ENCODE data around the gene ZNF287.
"Not testable (repeated sequence)": the region's sequence is repeated elsewhere in the genome, so short reads cannot be mapped to it uniquely, and the experiment has no call there.

The ZNF287 gene

DNA sequence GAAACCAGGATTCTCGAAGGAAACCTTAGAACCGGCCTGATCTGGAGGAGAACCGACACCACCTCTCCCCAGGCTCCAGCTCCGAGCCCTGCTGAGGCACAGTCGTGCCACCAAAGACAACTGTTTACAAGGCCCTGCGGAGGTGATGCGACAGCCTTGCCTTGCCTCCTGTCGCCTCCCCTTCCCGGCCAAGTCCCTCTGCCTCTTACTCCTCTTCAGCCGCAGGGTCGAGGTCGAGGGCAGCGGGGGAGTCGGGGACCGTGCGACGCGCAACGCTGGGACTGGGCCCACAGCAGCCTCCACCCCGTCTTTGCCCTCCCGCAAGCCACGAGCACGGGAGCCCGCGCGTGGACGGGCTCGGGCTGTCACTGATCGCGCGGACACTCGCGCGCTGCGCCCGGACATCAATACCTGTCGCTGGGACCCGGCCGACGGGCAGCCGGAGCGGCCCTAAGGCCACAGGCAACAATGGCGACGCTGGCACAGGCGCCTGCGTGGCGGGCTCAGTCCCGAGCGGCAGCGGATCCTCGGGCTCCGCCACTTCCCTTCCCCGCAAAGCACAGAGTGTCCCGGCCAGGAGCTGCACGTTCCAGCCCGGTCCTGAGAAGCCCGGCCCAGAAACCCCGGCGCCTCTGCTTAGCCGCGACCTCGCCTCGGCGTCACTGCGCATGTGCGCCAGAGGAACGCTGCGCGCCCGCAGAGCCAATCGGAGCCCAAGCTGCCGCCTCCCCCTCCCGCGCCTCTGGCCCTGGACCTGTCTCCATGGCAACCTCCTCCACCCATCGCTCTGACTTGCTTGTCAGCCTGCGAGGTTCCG is at the start of gene ZNF287:
Gene ZNF287 (minus strand): TSS at position 664 of the 817 bp plus-strand sequence. CDS start 1,473 bp downstream, outside the sequence.
- DNase-seq = peak; percentile 53

DNA sequence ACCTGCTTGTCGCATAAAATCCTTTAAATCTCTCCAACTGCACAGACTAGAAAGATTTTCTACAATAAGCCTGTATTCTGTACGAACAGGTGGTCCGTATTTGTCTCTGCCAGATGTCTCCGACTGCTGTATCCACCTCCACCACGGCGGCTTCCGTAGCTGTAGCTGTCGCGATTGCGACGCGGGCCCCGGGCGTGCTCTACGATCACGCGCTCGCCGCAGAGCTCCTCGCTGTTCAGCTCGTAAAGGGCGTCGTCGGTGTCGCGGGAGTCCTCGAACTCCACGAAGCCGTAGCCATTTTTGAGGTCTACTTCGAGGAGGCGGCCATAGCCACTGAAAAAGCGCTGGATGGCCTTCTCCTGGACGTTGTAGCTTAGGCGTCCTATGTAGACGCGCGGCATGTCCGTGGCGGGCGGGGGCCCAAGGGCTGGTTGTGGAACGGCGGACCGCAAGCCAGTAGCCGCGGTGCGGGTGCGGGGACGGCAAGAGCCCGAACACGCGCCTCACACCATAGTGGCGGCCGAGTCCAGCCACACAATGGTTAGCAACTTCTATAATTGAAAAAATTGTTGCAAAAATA is 48.6 kb upstream of the ZNF287 start:
- DNase-seq = no peak

DNA sequence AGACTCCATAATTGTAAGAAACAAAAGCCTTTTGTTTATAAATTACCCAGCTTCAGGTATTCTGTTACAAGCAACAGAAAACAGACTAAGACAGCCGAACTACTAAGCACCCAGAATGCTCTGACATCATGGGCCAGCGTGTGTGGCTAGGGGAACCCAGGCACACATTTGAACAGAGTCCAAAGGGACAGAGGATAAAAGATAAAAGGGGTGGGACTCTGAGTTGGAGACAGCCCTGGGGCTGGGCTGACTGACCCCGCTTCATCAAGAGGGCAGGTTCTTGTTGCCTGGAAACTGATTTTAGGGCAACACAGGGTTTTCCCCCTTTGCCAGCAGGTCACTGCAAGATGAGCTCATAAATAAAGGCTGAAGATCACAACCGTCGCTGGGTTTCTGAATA is 30.5 kb upstream of the ZNF287 start:
- DNase-seq = no peak

DNA sequence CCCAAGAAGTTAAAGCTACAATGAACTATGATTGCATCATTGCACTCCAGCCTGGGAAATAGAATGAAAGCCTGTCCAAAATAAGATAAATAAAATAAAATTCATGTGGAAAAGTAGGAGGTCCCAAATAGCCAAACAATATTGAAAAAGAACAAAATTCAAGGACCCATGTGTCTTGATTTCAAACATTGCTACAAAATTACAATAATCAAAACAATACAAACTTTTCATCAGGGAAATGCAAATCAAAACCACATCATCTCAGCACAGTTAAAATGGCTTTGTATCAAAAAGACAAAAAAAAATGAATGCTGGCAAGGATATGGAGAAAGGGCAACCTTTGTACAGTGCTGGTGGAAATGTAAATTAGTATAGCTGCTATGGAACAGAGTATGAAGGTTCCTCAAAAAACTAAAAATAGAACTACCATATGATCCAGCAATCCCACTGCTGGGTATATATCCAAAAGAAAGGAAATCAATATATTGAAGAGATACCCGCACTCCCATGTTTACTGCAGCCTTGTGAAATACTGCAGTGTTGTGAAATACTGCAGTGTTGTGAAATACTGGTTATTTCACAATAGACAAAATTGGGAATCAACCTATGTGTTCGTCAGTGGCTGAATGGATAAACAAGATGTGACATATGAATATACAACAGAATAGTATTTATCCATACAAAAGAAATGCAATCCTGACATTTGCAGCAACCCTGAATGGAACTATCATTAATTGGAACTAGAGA is 24.5 kb upstream of the ZNF287 start:
- no peak for DNase-seq

DNA sequence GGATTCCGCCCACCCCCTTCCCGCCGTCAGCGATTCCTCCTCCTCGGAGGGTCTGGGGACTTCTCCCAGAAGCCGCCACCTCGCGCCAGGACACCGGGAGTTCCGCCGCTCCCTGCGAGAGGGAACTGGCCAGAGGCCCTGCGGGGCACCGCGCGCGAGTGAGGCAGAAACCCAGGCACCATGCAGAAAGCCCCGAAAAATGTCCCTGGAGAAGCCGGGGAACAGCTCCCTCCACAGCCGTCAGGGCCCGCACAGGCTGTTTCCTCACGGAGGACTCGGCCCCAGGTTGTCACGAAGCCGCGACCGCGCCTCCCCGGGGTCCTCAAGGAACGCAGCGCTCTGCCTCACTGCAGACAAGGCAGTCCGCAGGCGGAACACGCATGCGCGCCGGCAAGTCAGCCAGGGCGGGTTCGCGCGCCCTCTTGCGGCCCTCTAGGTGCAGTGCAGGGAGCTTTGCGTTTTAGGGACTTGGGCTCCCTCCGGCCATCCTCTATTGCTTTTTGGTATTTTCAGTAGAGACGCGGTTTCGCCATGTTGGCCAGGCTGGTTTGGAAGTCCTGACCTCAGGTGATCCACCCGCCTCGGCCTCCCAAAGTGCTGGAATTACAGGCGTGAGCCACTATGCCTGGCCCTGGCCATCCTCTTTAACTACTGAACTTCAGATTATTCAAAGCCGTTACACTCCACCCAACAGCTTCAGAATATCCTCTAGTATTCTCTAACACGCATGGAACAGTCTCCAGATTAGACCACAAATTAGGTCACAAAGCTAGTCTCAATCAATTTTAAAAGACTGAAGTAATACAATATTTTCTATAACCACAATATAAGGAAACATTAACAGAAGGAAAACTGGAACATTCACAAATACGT is 20.3 kb upstream of the ZNF287 start:
- peak; percentile 36 for DNase-seq

DNA sequence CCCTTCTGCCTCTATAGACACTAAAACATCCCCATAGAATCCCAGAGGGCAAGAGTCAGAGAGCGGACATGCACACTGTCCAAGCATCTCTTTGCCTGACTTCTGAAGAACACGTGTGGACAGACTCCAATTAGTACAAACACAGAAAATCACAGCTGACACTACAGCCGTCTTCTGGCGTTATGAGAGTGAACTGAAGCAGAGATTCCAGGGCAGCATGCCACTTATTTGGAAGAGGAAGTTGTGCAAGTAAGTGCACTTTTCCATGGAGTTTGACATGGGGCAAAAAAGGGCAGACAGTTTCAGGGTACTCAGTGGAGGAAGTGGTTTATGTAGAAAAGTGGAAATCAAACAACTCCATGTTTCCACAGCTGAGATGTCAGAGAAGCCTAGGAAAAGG is 16.8 kb upstream of the ZNF287 start:
- no peak for DNase-seq

DNA sequence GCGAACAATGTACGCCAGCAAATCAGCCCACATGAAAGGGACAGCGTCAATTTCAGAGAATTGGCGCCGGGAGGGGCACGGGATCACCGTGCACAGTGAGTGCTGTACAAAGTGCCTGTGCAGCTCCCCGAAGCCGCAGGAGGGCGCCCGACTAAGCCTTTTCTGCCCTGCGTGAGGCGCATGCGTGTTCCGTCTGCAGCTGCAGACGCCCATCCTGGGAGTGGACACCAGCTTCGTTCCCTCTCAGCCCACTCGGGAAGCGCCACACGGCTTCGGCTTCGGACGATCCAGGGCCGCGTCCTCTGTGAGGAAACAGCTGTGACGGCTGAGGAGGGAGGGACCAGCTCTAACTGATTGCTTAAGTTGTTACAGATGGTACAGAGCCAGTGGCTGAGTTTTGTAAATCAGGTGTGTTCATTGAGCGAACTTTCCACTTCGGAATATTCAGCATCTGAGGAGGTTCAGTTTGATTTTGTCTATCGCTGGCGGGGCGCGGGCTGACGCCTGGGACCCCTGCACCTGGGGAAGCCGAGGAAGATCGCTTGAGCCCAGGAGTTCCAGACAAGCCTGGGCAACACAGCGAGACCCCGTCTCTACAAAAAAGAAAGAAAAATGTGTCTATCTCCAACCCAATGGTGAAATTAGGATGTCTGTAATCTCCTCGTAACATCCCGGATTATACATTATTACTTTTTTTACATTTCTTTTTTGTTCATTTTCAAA is 15.4 kb upstream of the ZNF287 start:
- peak; percentile 53 for DNase-seq

DNA sequence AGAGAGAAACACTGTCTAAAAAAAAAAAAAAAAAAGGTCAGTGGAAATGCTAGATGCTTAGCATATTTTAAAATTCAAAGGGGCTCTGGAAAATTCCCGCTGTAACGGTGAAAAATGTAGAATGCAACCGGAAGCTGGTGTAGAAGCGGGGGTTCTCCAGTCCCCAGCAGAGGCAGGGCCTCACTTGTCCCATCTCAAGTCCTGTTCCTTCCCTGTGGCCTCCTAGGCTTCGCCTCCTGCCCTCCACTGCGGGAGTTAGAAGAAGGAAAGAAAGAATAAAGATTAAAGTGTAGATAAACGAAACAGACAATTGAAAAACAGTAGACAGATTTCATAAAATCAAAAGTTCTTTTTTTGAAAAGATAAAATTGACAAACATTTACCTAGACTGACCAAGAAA is 14.8 kb upstream of the ZNF287 start:
- DNase-seq = no peak

DNA sequence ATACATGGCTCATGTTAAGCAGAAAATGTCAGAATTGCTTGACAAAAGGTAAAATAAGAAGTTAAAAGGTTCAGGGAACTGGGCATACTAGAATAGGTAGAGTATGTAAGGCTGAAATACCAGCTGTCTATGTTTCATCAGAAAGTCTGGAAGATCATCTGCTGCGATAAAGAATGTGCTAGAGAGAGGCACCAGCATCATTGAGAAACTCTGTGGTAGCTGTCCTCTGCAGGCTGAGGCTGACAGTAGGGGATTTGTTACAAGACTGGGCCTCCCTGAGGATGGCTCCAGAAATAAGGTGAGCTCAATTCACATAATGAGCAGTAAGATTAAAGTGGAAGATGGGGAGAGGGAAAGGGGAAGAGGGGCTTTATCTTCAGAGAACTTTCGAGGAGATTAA is 4.5 kb upstream of the ZNF287 start:
- DNase-seq = no peak

DNA sequence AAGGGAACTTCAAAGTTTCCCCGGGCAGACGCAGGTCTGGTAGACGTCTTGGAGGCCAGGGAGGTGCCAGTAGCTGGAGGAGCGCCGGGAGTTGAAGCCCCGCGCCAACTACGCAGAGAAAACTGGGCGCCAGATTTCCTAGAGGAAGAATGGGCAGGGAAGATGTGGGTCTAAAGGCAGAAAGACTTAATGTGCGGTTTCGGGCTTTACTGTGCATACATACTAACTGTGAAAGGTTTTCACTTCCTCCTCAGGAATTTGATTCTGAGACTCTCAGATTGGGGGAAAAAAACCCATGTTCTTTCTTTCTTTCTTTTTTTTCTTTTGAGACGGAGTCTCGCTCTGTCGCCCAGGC is 331 bp upstream of the ZNF287 start:
- no peak for DNase-seq

DNA sequence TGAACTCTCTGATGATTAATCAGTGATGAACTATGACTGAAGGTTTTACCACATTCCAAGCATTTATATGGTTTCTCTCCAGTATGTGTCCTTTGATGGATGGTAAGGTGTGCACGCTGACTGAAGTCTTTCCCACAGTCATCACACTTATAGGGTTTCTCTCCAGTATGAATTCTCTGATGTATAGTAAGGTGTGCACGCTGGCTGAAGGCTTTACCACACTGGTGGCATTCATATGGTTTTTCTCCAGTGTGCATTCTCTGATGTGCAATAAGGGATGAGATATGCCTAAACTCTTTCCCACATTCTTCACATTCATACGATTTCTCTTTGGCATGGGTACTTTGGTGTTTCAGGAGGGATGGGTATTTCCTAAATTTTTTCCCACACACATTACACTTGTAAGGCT is 16.4 kb downstream of the ZNF287 start:
- DNase-seq = no peak

DNA sequence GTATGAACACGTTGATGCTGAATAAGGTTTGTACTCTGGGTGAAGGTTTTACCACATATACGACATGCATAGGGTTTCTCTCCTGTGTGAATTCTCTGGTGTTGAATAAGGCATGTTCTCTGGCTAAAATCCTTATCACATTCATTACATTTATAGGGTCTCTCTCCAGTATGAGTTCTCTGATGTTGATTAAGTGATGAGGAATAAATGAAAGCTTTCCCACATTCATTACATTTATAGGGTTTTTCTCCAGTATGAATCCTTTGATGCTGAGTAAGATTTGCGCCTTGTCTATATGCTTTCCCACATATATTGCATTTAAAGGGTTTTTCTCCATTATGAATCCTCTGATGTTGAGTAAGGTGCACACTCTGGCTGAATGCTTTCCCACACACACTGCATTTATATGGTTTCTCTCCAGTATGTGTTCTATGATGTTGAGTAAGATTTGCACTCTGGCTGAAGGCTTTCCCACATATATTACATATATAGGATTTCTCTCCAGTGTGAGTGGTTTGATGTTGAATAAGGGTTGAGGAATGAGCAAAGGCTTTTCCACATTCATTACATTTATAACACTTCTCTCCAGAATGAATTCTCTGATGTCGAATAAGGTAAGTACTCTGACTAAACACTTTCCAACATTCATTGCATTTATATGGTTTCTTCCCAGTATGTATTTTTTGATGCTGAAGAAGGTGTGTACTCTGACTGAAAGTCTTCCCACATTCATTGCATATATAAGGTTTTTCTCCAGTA is 16.9 kb downstream of the ZNF287 start:
- DNase-seq = no peak

DNA sequence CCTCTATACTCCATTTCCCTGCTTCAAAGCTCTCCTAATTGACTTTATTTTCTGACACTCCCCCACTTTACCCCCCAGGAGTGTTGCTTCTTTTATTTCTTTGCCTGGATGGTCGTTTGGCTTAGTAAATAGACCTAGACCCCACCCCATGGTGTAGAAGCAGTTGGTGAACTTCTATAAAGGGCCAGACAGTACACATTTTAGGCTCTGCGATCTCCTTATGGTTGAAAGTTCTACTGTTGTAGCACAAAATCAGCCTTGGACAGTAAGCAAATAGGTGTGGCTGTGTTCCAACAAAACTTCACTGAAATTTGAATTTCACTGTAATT is 31.9 kb downstream of the ZNF287 start:
- DNase-seq = no peak

DNA sequence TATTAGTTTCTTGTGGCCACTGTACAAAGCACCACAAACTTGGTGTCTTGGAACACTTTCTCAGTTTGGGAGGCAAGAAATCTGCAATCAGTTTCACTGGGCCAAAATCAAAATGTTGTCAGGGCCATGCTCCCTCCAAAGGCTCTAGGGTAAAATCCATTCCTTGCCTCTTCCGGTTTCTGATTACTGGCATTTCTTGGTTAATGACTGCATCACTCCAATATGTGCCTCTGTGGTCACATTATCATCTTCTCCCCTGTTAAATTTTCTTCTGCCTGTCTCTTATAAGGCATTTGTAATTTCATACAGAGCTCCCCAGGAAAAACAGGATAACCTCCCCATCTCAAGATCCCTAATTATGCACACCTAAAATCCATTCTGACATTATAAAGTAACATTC is 34.8 kb downstream of the ZNF287 start:
- no peak for DNase-seq

DNA sequence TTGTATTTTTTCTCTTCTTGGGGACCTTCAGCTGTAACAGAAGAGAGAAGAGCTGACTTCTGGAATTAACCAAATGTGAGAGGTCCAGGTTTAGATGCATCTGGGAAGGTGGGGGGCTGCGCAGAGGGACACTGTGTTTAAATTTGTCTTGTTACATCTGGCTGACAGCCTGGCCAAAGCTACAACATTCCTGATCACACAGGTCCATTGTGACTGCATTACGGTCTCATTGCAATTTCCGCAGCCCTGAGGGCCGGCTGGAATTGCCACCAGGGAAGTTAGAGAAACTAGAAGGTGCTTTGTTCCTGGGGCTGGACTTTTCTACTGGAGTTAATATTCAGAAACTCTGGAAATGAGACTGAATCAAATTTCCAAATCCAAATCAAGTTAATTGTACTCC is 39.1 kb downstream of the ZNF287 start:
- DNase-seq = no peak

DNA sequence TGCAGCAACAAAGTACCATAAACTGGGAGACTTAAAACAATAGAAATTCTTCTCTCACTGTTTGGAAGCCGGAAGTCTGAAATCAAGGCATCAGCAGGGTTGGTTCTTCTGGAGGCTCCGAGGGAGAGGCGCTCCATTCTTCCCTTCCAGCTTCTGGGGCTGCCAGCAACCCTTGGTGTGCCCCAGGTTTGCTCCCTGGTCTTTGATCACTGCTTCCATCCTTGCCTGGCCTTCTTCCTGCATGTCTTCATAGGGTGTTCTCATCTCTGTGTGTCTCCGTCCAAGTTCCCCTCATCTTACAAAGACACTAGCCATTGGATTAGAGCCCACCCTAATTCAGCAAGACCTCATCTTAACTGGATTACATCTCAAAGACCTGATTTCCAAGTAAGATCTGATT is 41.7 kb downstream of the ZNF287 start:
- DNase-seq = no peak

DNA sequence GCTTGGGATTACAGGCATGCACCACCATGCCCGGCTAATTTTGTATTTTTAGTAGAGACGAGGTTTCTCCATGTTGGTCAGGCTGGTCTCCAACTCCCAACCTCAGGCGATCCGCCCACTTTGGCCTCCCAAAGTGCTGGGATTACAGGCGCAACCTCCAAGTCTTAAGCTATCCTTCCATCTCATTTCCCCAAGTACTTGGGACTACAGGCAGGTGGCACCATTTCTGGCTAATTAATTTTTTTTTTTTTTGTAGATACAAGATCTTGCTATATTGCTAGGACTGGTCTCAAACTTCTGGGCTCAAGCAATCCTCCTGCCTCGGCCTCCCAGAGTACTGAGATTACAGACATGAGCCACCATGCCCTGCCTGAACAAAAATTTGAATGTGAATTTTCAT is 43.4 kb downstream of the ZNF287 start:
- DNase-seq = not testable (repeated sequence)

DNA sequence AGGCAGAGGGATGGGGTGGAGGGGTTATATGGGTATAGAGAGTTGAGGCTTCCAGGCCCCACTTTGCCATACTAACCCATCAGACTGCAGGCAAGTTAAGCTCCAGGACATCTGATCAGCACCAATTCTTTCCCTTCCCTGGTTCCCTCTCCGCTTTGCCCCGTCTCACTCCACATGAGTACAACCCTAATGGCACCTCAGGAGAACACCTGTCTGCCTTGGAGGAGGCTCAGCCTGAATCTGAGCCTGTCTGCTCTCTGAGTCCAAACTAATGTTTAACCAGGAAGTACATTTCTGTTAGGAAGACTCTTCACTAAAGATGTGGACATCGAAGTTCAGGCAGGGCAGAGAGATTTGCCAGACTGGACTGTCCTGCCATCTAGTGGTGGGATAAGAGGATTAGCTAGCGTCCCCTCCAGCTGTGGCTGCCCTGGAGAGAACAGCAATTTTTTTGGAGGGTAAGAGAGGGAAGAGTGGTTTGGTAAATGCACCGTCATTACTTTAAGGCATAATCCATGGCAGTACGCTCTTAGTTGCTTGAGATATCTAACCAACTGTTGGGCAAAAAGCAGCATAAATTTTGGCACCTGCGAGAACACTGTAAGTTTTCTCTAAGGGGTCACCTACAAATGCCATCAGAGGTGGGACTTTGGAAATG is 47.8 kb downstream of the ZNF287 start:
- peak; percentile 61 for DNase-seq

DNA sequence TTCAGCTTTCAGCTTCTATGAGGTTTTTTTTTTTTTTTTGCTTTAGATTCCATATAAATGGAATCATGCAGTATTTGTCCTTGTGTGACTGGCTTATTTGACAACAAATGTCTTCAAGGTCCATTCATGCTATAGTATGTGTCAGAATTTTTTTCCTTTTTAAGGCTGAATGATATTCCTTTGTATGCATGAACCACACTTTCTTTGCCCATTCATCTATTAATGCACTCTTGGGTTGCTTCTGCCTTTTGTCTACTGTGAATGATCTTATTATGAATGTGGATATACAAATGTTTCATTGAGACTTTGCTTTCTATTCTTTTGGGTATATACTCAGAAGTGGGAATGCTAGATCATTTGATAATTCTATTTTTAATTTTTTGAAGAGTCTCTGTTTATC is 50.0 kb downstream of the ZNF287 start:
- DNase-seq = no peak

DNA sequence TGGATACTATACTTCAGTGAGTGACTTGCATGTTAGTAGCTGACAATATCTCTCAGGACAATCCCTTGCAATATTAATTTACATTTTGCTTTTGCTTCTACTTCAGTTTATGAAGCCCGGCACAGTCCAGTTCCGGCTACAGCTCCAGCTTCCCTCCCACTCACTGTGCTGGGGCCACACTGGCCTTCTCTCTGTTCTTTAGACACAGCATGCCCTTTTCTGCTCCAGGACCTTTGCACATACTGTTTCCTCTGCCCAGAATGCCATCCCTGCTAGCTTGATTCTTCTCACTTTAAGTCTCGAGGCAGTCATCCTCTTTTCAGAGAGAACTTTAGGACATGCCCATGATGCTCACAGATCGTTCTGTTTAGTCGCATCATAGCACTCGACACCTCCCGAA is 51.5 kb downstream of the ZNF287 start:
- DNase-seq = no peak

DNA sequence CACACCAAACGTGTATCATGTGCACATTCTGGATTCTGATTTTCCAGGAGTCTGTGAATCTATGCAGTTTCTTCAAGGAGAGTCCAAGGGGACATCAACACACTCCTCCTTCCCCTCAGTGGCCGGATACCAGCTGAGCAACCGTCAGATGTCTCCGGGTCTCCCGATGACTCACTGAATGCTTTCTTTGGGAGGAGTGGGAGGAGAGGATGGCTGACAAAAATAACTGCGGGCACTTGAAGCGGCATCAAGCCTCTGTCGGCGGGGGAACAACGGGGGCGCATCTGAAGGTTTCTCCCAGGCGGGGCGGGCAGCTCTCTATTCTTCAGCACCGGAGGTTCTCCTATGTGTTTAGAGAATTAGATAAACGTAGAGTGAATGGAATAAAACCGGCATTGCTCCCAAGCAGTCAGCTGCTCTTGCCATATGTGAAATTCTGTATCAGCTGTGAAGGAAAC is 52.4 kb downstream of the ZNF287 start:
- DNase-seq = no peak
